Choroid plexus epithelial cell (primary cell): Measurements from ENCODE around the gene CCDC85A.

Experiments used
- DNase-seq: peaks from one replicate; pipeline ENCODE4 v3.0.0-alpha.2; 2010; ENCODE audit warnings: low read depth
- H3K4me3 ChIP-seq: 2 replicates; pipeline ENCODE4 v1.5.1; 2011; ENCODE audit warnings: low read depth, mild to moderate bottlenecking, control low read depth, low read length, moderate library complexity
- CTCF ChIP-seq: conservative IDR thresholded peaks from 2 replicates; pipeline ENCODE4 v1.5.1; 2011; ENCODE audit warnings: low read depth, mild to moderate bottlenecking, control low read depth, inconsistent platforms, low read length, moderate library complexity

The CCDC85A gene

GRCh38 chr2:56234241-56234640 is 50.5 kb downstream of the CCDC85A start:
- H3K4me3 ChIP-seq: no peak overlapping the region
- no peak for DNase-seq

GRCh38 chr2:56239030-56239429 is 55.2 kb downstream of the CCDC85A start:
- H3K4me3 ChIP-seq: no peak overlapping the region
- no peak for DNase-seq
- no peak for TF ChIP-seq CTCF

More at GRCh38 chr2:56234241-56234640, 50.5 kb downstream of the CCDC85A start:
- TF ChIP-seq CTCF: no peak

GRCh38 chr2:56239437-56239836 is 55.6 kb downstream of the CCDC85A start:
- peak; percentile 4 for DNase-seq
- TF ChIP-seq CTCF: no peak
- H3K4me3 ChIP-seq: no peak overlapping the region

GRCh38 chr2:56240210-56240609 is 56.4 kb downstream of the CCDC85A start:
- no peak overlapping the region for H3K4me3 ChIP-seq
- TF ChIP-seq CTCF: no peak
- DNase-seq: no peak

GRCh38 chr2:56244506-56244905 is 60.7 kb downstream of the CCDC85A start:
- no peak overlapping the region for H3K4me3 ChIP-seq
- DNase-seq: no peak

GRCh38 chr2:56244911-56245530 is 61.2 kb downstream of the CCDC85A start:
- no peak for DNase-seq
- TF ChIP-seq CTCF: no peak
- H3K4me3 ChIP-seq: no peak overlapping the region

More at GRCh38 chr2:56244506-56244905, 60.7 kb downstream of the CCDC85A start:
- no peak for TF ChIP-seq CTCF
